Middle frontal gyrus (tissue), 1 donor: ENCODE measurements around the gene PRKCB.

Experiments
- DNase-seq: peaks from one replicate; pipeline ENCODE4 v3.0.0-alpha.2; 2015; ENCODE audit warnings: low spot score; ENCODE audit errors: extremely low spot score

PRKCB gene

DNA sequence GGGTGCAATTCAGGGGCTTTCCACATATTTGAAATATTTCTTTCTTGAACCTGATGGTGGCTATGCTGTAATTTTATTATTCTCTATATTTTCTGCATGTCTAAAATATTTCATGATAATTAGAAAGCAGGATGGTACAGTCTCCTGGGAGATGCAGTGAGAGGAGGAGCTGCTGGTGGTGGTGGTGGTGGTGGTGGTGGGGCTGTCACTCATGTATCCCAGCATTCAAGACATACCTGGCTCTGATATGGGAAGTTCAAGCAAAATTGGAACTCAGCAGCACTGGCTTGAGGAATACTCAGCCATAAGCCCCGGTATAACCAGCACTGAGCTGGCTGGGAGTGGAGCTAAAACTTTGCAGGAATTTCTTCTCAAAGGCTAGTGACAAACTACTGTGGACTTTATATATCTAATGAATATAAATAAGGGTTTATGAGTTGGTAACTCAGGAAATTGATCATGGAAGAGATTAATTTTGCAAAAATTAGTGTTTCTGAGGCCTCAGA is 200.3 kb downstream of the PRKCB start:
- no peak for DNase-seq

DNA sequence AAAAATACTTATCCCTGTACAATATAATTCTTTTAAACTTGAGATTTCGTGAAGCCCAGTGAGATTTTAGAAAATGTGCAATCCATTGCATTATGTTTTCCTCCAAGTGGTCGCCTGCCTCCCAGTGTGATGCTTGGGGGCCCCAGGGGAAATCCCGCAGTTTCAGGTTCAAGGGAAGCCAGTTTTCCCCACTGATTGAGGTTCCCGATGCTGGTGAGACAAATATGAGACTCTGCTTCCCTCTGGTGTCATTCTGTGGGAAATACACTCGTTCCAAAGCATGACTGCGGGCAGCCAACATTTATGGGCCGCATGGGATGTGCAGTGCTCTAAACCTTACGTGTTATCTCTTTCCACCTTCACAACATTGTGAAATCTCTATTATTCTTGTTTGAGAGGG is 200.8 kb downstream of the PRKCB start:
- DNase-seq = peak; percentile 29

DNA sequence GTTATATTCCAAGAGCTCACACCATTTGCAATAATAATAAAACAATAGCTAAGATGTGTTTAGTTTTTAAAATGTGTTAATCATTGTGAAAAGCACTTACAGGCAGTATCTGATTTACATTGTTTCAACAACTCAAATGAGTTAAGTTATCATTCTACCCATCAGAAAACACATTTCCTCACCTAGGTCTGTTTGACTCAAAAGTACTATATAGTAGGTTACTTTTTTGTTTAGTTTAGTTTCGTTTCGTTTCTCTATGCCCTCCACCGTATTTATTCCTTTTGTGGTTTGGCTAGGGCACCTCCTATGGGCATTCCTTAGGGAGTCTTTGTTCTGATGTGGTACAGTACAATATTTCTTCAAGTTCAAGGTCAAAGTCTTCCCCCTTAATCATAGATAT is 201.6 kb downstream of the PRKCB start:
- DNase-seq = no peak

DNA sequence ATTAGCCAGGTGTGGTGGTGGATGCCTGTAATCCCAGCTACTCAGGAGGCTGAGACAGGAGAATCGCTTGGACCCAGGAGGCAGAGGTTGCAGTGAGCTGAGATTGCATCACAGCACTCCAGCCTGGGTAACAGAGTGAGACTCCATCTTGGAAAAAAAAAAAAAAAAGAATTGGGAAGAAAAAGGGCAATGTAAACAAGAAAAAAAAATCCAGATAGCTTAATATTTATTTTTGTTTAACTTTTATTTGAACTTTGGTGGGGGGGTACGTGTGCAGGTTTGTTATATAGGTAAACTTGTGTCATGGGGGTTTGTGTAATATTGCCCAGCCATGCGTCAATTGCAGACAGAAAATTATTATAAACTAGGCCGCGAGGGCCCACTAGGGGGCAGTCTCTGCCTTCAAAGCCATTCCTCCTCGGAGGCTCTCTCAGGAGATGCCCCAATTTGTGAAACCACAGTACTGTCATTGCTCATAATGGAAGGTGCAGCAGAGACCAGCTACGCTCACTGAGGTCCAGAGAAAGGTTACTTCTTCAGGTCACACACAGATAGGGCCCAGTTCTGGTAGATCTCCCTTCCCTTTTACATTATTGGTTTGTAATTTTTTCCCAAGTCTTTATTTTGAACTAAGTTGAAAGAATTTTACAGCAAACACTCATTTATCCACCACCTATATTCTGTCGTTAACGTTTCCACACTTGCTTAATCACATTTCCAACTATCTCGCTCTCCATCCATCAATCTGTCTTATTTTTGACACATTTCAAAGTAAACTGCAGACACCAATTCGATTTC is 206.2 kb downstream of the PRKCB start:
- peak; percentile 43 for DNase-seq

DNA sequence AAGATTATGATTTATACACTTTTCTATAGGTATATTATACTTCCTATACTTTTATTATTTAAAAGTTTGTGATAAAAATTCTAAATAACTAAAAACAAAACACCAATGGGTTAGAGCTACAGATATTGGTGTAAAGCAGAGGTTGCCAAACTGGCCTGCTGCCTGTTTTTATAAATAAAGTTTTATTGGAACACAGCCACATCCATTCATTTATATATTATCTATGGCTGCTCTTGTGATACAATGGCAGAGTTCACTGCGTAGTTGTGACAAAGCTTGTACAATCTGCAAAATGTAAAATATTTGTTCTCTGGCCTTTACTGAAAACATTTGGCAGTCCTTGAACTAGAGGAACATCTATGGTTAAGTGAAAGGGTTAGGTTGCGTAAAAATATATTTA is 208.7 kb downstream of the PRKCB start:
- DNase-seq = no peak

DNA sequence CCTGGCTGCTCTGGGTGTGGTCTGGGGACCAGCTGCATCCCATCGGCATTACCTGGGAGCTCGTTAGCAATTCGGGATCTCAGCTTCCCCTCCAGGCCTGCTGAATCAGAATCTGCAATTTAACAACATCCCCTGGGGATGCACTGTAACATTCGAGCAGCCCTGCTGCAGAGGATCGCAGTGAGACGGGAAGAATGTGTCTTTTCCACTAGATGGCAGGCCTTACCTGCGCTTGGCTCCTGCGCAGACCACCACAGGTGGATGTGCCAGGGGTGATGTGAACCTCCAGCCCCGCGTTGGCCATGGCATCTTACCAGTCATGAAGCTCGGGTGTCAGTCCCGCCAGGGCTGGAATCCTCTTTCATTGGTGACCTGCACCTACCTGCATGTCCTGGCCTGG is 209.9 kb downstream of the PRKCB start:
- DNase-seq = no peak

DNA sequence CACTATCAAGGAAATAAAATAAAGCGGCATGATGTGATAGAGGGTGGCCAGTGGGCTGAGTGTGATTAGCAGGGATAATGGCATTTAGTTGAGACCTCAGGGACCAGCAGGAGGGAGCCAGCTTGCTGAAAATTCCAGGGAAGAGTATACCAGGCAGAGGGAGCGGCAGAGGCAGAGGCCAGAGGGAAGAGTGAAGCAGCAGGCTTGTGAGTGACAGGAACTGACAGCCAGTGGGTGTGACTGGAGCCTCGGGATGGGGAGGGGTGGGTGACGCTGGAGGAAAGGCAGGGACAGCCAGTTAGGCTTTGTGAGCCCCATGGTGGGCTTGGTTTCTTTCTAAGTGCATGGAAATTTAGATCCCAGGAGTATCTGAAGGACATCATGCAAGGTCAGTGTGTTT is 210.7 kb downstream of the PRKCB start:
- no peak for DNase-seq

DNA sequence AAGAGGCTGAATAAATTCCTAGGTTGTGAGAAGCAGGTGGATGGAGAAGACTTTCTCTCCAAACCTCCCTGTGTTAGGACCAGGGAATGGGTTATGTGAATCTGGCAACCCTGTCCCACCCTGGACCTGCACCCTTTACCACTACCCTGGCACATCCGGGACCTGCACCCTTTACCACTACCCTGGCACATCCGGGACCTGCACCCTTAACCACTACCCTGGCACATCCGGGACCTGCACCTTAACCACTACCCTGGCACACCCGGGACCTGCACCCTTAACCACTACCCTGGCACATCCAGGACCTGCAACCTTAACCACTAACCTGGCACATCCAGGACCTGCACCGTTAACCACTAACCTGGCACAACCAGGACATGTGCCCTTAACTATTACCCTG is 213.3 kb downstream of the PRKCB start:
- DNase-seq = no peak

DNA sequence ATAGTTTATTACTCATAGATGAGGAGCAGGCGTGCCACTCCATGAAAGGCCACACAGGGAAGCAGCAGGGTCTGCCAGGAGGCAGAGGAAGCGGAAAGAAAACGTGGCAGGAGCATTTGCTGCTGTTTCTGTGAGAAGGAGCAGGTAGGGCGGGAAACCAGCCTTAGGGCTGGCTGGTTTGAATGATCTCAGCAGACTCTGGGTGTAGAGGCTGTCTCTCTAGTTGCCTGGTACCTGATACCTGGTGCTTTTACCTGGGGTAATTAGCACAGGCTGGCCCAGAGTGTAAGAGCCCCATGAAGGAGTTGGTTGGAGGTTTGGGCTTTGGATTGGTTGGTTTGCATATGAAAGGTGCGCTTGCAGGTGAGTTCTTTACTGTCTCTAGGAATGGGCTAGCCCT is 215.3 kb downstream of the PRKCB start:
- DNase-seq = no peak

DNA sequence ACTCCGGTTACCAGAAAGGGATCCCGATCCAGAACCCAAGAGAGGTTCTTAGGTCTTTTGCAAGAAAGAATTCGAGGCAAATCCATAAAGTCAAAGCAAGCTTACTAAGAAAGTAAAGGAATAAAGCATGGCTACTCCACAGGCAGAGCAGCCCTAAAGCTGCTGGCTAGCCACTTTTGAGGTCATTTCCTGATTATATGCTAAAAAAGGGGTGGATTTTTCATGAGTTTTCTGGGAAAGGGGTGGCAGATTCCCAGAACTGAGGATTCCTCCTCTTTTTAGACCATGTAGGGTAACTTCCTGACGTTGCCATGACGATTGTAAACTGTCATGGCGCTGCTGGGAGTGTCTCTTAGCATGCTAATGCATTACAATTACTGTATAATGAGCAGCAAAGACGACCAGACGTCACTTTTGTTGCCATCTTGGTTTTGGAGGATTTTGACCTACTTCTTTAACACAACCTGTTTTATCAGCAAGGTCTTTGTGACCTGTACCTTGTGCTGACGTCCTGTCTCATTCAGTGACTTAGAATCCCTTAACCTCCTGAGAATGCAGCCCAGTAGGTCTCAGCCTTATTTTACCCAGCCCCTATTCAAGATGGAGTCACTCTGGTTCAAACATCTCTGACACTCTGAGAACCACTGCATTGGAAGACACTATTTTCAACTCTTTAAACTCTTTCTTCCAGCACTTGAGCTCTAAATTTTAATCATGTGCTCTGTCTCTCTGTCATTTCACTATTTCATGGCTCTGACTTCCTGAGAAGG is 216.7 kb downstream of the PRKCB start:
- no peak for DNase-seq

DNA sequence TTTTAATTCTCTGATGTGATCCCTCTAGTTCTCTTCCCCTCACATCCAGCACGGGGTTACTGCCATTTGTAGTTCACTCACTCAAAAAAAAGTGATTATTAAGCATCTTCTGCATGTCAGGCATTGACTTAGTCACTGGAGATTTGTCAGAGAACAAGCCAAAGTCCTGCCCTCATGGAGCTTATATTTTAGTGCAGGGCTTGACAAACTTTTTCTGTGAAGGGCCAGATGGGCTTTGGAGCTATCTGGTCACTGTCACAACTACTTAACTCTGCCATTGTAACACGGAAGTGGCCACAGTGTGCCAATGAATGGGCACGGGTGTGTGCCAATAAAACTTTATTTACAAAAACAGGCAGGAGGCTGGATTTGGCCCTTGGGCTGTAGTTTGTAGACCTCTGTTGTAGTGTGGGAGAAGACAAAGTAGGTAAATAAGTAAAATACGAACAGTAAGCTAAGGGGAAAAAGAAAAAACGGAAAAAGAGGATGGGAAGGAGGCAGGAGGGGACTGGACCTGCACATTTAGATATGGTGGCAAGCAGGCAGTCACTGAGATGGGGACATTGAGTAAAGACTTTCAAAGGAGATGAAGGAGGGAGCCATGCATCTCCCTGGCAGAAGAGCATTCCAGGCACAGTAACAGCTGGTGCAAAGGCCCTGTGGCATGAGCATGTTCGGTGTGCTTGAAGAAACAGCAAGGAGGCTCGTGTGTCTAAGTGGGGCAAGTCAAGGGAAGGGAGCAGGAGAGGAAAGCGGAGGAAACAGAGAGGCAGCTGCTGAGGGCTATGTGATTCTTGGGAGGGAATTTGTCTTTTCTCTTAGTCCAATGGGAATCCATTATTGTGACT is 217.5 kb downstream of the PRKCB start:
- no peak for DNase-seq

DNA sequence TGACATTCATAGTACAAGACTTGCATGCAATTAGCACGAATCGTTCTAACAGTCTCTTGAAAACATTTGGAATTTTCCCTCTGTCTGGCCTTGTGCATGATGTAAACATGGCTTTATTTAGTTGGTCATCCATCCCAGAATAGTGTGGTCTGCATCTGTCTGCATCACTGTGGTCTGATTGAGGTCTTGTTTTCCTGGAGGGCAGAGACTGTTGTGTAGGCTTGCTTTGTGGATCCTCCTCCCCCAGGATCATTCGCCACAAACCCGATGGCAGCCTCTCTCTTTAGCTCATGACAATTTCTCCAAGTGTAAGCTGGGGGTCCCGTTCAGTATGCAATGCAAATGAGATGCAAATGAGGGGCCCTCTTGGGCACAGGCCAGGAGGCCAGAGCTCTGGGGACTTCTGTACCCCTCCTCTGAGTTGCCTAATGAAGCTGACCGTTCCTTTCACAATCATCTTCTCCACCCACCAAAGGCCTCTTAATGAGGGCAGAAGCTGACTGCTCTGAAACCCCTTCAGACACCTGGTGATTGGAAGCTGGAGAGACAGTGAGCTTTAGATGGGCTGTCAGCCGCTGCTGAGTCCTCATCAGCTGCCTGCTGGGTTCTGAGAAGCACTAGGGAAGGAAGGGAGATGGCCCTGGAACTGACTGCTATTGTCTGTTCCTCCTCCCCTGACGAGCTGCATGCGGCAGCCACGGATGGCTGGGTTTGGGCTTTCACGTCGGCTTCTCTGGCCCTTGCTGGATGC is 219.1 kb downstream of the PRKCB start:
- DNase-seq = no peak

DNA sequence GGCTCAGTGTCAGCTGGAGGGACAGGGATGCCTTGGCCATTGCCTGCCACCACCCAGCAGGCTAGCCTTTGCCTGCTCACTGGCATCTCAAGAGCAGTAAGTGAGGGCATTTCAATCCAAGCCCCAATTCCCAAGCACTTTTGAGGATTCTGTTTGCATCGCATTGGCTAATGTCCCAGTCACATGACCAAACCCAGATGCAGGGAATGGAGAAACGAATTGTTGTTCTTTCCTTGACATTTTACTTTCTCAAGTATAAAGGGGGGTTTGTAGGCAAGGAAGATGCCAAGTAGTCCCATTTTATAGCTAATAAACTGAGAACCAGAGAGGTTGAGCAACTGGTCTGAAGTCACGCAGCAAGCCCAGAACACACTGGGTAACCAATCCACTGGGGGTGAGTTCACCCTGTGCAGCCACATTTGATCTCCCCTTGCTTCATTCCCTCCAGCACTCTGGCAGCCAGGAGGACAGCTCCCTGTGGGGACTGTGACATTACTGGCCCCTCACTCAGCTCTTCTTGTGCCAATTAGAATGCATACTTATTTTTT is 226.6 kb downstream of the PRKCB start:
- no peak for DNase-seq

DNA sequence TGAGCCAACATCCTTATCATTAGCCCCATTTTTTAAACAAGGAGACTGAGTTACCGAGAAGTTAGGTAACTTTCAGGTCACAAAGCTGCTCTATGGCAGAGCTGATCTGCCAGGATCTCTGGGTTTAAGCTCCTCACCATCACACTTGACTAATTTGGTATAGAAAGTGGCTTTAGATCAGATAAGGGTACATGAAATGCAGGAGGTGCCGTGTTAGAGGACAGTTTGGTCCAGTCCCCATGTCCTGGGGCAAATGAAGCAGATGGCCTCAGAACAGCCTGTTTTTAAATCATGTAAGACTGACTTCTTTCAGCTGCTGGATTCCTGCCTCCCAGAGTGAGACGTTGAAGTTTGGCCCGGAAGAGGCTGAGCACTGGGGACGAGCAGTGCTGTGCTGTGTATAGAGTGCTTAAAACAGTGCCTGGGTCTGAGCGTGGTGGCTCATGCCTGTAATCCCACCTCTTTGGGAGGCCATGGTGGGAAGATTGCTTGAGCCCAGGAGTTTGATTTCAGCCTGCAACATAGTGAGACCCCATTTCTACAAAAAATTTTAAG is 233.3 kb downstream of the PRKCB start:
- DNase-seq = no peak

DNA sequence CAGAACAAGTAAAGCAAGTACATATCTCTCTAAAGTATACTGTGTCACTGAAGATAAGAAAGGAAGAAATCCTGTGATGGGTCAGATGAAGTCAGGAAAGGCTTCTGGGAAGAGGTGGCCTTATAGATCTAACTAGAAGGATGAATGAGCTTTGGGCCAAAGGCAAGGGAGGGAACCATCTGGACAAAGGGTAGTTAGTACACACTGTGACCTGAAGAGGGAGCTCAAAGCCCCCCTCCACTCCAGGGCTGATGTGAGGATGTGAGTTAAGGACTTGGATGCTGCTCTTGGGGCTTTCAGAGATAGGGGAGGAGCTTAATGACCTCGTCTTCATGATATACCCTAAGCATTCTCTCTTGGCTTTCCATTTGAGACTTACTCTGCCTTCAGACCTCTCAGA is 235.1 kb downstream of the PRKCB start:
- DNase-seq = no peak

DNA sequence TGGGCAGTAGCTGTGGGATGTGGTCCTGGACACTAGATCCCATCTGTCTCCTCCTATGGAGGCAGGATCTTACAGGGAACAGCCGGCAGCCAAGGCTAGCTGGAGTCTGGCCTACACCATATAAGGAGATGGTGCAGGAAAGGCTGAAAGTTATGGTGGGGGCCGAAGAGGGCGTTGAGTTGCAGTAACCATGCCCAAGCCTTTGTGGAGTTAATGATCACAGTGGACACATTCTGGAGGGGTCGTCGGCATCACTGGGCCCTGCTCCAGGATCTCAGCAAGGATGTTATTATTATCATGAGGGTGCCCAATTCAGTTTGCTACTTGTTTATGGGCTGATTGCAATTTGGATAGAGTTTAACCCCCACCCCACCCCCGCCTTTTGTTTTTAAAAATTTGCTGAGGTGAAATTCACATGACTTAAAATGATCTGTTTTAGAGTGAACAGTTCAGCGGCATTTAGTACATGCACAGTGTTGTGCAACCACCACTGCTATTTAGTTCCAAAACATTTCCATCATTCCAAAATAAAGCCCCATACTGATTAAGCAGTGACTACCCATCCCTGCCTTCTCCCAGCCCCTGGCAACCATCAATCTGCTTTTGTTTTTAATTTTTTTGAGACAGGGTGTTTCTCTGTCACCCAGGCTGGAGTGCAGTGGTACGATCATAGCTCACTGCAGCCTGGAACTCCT is 236.0 kb downstream of the PRKCB start:
- DNase-seq = no peak

DNA sequence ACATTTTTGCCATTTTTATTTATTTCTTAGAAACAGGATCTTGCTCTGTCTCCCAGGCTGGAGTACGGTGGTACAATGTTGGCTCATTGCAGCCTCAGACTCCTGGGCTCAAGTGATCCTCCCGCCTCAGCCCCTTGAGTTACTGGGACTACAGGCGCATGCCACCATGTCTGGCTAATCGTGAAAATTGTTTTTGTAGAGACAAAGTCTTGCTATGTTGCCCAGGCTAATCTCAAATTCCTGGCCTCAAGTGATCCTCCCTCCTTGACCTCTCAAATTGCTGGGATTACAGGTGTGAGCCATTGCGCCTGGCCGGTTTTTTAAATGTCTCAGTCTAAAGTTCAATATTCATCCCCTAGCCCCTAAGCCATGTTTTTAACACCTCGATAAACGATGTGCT is 237.5 kb downstream of the PRKCB start:
- no peak for DNase-seq

DNA sequence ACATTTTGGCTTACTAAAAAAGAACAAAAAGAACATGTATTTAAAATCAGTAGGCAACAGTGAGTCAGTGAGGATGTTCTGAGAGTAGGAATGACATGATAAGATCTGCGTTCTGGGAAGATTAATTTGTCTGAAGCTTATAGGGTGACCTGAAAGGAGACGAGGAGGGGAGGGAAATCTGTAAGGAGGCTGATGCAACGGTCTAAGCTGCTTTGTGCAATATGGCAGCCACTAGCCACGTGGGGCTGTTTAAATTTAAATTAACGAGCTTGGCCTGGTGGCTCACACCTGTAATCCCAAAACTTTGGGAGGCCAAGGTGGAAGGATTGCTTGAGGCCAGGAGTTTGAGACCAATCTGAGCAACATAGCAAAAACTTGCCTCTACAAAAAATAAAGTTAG is 238.8 kb downstream of the PRKCB start:
- DNase-seq = no peak

DNA sequence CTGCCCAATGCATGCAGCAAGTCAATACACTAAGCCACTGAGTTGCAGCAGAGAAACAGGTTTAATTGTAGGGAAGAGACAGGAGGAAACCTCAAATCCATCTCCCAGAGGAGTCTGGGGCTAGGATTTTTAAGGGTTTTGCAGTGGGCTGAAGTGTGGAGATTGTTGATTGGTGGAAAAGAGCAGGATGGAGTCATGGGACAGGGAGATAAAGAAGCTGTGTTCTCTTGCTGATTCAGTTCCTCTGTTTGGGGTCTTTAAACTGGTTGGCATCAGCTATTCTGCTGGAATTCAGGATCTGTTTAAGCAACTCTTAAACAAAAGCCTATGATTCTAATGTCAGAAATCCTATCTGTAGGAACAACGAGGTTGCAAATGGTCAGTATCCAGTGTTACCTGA is 239.5 kb downstream of the PRKCB start:
- no peak for DNase-seq
